ENCODE data around the gene IL13.

The IL13 gene

GRCh38 chr5:132673488-132673887, 15.5 kb downstream of the IL13 start:
- DNase-seq: no peak

- no peak for DNase-seq
These were observed 16.1 kb downstream of the IL13 start, which contains the start of gene IL4 for GRCh38 chr5:132673939-132674630. IL4 (plus strand) TSS chr5:132673989; CDS start chr5:132674051, 62 bp downstream.

- DNase-seq: no peak
These were observed 16.9 kb downstream of the IL13 start for GRCh38 chr5:132674671-132675506.

GRCh38 chr5:132675936-132676689, 18.1 kb downstream of the IL13 start:
- DNase-seq: no peak

GRCh38 chr5:132677191-132677590, 19.2 kb downstream of the IL13 start:
- peak; percentile 98 for DNase-seq

GRCh38 chr5:132677682-132678400, 19.9 kb downstream of the IL13 start:
- no peak for DNase-seq

- no peak for DNase-seq
These were observed 20.8 kb downstream of the IL13 start for GRCh38 chr5:132678735-132679134.

- no peak for DNase-seq
These were observed 21.2 kb downstream of the IL13 start for GRCh38 chr5:132679166-132679565.

GRCh38 chr5:132679717-132680380, 21.9 kb downstream of the IL13 start:
- no peak for DNase-seq

GRCh38 chr5:132680780-132681475, 23.0 kb downstream of the IL13 start:
- DNase-seq: no peak

- DNase-seq: no peak
These were observed 23.5 kb downstream of the IL13 start for GRCh38 chr5:132681476-132681831.

- DNase-seq: no peak
These were observed 24.0 kb downstream of the IL13 start for GRCh38 chr5:132681983-132682382.

GRCh38 chr5:132684491-132684890, 26.5 kb downstream of the IL13 start:
- DNase-seq: no peak

GRCh38 chr5:132684922-132685720, 27.1 kb downstream of the IL13 start:
- DNase-seq: no peak

GRCh38 chr5:132686193-132686592, 28.2 kb downstream of the IL13 start:
- no peak for DNase-seq

GRCh38 chr5:132687995-132688394, 30.0 kb downstream of the IL13 start:
- no peak for DNase-seq

GRCh38 chr5:132688536-132689339, 30.8 kb downstream of the IL13 start:
- DNase-seq: no peak

- no peak for DNase-seq
These were observed 31.5 kb downstream of the IL13 start for GRCh38 chr5:132689513-132689912.

GRCh38 chr5:132690156-132690555, 32.2 kb downstream of the IL13 start:
- DNase-seq: no peak
